OCI-LY3 (cell line): ENCODE results near the gene SF3A2.

ENCODE experiments used
- EZH2phosphoT487 ChIP-seq: fragments of 200-600 bp; shearing (Covaris generic); IDR thresholded peaks from 2 replicates; pipeline ENCODE4 v1.6.1; 2018; ENCODE audit warnings: antibody characterized with exemption, mixed run types, low read depth
- TF ChIP-seq, protein P1 (sequence below): fragments of 200-600, 300-600 bp; sonication (generic); IDR thresholded peaks from 2 replicates; pipeline ENCODE4 v1.5.1; 2014; ENCODE audit warnings: antibody characterized with exemption, low read length, low read depth

DNA sequence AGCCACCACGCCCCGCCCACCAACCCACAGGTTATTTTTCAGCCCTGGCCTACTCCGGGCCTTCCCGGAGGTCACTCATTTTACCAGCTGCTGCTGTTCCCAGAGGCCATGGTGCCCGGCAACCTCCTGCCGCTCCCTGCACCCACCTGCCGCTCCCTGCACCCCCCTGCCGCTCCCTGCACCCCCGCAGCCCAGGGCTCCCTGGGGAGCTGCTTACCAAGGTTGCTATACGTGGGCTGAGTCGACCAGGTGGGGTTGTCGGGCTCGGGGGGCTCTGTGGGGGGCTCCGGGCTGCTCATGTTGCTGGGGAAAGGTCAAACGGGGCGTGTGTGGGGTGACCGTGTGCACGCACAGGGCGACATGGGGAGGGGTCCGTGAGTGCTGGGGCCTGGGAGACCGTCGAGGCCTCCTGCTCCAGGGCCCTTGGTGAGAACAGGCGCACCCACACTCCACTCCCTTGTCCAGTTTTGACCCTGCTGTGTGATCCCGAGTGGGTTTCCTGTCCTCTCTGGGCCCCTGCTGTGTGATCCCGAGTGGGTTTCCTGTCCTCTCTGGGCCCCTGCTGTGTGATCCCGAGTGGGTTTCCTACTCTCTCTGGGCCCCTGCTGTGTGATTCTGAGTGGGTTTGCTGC is 44.1 kb downstream of the SF3A2 start:
- TF ChIP-seq, protein P1, sequence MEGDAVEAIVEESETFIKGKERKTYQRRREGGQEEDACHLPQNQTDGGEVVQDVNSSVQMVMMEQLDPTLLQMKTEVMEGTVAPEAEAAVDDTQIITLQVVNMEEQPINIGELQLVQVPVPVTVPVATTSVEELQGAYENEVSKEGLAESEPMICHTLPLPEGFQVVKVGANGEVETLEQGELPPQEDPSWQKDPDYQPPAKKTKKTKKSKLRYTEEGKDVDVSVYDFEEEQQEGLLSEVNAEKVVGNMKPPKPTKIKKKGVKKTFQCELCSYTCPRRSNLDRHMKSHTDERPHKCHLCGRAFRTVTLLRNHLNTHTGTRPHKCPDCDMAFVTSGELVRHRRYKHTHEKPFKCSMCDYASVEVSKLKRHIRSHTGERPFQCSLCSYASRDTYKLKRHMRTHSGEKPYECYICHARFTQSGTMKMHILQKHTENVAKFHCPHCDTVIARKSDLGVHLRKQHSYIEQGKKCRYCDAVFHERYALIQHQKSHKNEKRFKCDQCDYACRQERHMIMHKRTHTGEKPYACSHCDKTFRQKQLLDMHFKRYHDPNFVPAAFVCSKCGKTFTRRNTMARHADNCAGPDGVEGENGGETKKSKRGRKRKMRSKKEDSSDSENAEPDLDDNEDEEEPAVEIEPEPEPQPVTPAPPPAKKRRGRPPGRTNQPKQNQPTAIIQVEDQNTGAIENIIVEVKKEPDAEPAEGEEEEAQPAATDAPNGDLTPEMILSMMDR: no peak
- TF ChIP-seq EZH2phosphoT487: no peak
